ENCODE data around the gene FAM83C. TPM values are rescaled to one million over a fixed set of nuclear protein-coding genes. Genes with fewer than 3 reads are reported as not detected.

The FAM83C gene
- total RNA-seq, 4 donors from 2014 or later, result not detected

GRCh38 chr20:35251613-35251940 lies 40.6 kb downstream of the FAM83C start:
- peaks cover 0 to 14% (median 5%) of the 10 kb centered on the region in 4 donors for H3K4me1 ChIP-seq
- no peak for DNase-seq
- H3K4me3 ChIP-seq, result no peak overlapping the region
- H3K27me3 ChIP-seq, result no peaks in the 10 kb centered on the region
- TF ChIP-seq POLR2A (IDR thresholded peaks at IDR 0.05) (no peak), CTCF (IDR thresholded peaks at IDR 0.05) (no peak)
- no peaks in the 10 kb centered on the region for H3K9me3 ChIP-seq
- H3K36me3 ChIP-seq, result no peaks in the 10 kb centered on the region
- peak overlapping the region; percentile 46 to 84 (median 58) for H3K27ac ChIP-seq

- TF ChIP-seq POLR2A (IDR thresholded peaks at IDR 0.05) (no peak), CTCF (IDR thresholded peaks at IDR 0.05) (no peak)
- no peaks in the 10 kb centered on the region for H3K9me3 ChIP-seq
- H3K4me1 ChIP-seq, result peaks cover 0 to 14% (median 5%) of the 10 kb centered on the region in 4 donors
- no peak overlapping the region for H3K4me3 ChIP-seq
- H3K36me3 ChIP-seq, result no peaks in the 10 kb centered on the region
- H3K27ac ChIP-seq, result no peak overlapping the region
- H3K27me3 ChIP-seq, result no peaks in the 10 kb centered on the region
- DNase-seq, result no peak
Measured at GRCh38 chr20:35248641-35249475, 43.4 kb downstream of the FAM83C start.

- peaks cover 0 to 6% (median under 1%) of the 10 kb centered on the region in 4 donors for H3K4me1 ChIP-seq
- no peaks in the 10 kb centered on the region for H3K27me3 ChIP-seq
- DNase-seq, result no peak
- H3K36me3 ChIP-seq, result no peaks in the 10 kb centered on the region
- no peak for TF ChIP-seq POLR2A (IDR thresholded peaks at IDR 0.05)
- no peak for TF ChIP-seq CTCF (IDR thresholded peaks at IDR 0.05)
- H3K9me3 ChIP-seq, result no peaks in the 10 kb centered on the region
- H3K27ac ChIP-seq, result no peak overlapping the region
- no peak overlapping the region for H3K4me3 ChIP-seq
Measured at GRCh38 chr20:35246723-35247122, 45.5 kb downstream of the FAM83C start.

- Histone ChIP-seq H3K27me3 (no peaks in the 10 kb centered on the region), H3K4me1 (no peaks in the 10 kb centered on the region), H3K27ac (no peak overlapping the region), H3K9me3 (no peaks in the 10 kb centered on the region), H3K36me3 (no peaks in the 10 kb centered on the region), H3K4me3 (no peak overlapping the region)
- no peak for DNase-seq
- TF ChIP-seq POLR2A (IDR thresholded peaks at IDR 0.05) (no peak), CTCF (IDR thresholded peaks at IDR 0.05) (no peak)
Measured at GRCh38 chr20:35243986-35244385, 48.2 kb downstream of the FAM83C start.

- Histone ChIP-seq H3K36me3 (no peaks in the 10 kb centered on the region), H3K4me1 (no peaks in the 10 kb centered on the region), H3K9me3 (no peaks in the 10 kb centered on the region), H3K27me3 (no peaks in the 10 kb centered on the region), H3K4me3 (no peak overlapping the region), H3K27ac (no peak overlapping the region)
- DNase-seq, result no peak
- TF ChIP-seq POLR2A (IDR thresholded peaks at IDR 0.05) (no peak), CTCF (IDR thresholded peaks at IDR 0.05) (no peak)
Measured at GRCh38 chr20:35243317-35243716, 48.9 kb downstream of the FAM83C start.

Data from Peyer's patch (tissue), 4 donors.